Measurements from ENCODE around the gene DDX41. TPM values are rescaled to one million over a fixed set of nuclear protein-coding genes. Genes with fewer than 3 reads are reported as not detected.

Gene DDX41
- total RNA-seq, 1 experiment from 2014 or later, result 318 TPM

DNA sequence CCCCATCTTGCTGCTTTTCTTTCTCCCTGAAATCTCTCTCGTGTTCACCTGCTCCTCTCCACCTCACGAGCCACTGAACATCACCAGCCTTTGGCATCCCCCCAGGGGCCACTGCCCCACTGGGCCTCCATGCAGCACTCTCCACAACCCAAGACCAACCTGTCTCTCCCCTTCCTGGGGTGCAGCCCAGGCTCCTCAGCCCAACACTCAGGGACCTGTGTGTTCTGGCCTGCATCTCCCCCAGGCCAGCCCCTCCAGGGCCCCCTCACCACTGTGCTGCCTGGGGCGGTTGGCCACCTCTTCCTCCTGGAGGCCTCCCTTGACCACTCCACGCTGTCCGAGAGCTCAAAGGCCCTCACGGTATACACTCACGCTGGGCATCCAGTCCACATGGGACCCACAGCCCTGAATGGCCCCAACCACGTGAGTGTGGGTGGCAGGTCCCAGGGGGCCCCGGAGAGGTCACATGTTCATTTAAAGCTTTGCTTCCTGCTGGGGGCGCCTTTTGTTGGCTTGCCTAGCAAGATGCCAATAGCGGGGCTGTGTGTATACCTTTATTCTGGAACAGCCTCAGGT lies 6.7 kb downstream of the DDX41 start:
- no peaks in the 10 kb centered on the region for H3K9me3 ChIP-seq (ENCODE audit: low read length)

DNA sequence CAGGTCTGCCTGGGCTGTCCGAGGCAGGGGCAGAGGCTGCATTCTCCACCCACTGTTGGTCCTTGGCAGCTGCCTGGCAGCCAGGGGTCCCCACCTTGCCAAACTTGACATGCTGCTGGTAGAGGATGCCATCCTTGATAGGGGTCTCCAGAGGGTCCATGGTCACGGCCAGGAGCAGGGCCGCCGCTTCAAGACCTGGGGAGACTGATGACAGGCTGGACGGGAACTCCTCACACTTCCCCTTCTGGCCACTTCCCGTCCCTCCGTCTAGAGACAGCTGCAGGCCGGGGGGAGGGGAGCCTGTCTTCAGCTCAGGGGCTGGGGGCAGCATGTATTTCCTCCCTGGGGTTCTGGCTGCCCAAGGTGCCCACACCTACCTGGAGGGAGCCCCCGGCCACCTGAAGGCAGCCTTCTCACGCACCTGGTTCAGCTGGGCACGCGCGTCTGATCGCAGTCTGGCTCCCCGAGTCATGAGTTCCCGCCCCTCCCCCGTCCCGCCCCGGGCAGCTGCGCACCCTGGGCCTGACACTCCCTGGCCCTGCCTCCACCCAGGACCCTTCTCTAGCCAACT lies 7.3 kb downstream of the DDX41 start, which contains the start of gene DOK3:
Gene DOK3, minus strand, starts transcription at position 446 of the 571 bp plus-strand sequence. Its CDS starts 286 bp downstream, at position 160.
- Histone ChIP-seq H3K79me2 (ENCODE audit: low read length) (peaks cover 7% of the 10 kb centered on the region; the same call in 1 of the 2 replicates), H3K9me3 (ENCODE audit: low read length) (no peaks in the 10 kb centered on the region), H3K4me2 (ENCODE audit: low read length) (no peak within 1 kb of the TSS), H3K4me3 (ENCODE audit: low read length) (no peak within 1 kb of the TSS), H3K27ac (ENCODE audit: low read length) (no peak within 1 kb of the TSS), H4K20me1 (ENCODE audit: low read length) (no peaks in the 10 kb centered on the region), H2AFZ (ENCODE audit: low read length) (no peak within 1 kb of the TSS), H3F3A (ENCODE audit: low read length, unreplicated experiment) (no peaks in the 10 kb centered on the region), H3K36me3 (ENCODE audit: low read depth, low read length) (peaks cover 15% of the 10 kb centered on the region; the same call in 1 of the 2 replicates), H3K9me2 (replicated peaks; ENCODE audit: low read length) (no peaks in the 10 kb centered on the region), H3K27me3 (ENCODE audit: low read length) (no peaks in the 10 kb centered on the region), H3K9ac (ENCODE audit: low read length) (no peak within 1 kb of the TSS), H3K4me1 (ENCODE audit: insufficient read depth, low read length) (no peaks in the 10 kb centered on the region)
- CTCF ChIA-PET, result no interaction called here
- no peak for TF ChIP-seq EZH2phosphoT487 (IDR thresholded peaks at IDR 0.05; ENCODE audit: borderline replicate concordance, low read length)
- TF ChIP-seq, protein P1, sequence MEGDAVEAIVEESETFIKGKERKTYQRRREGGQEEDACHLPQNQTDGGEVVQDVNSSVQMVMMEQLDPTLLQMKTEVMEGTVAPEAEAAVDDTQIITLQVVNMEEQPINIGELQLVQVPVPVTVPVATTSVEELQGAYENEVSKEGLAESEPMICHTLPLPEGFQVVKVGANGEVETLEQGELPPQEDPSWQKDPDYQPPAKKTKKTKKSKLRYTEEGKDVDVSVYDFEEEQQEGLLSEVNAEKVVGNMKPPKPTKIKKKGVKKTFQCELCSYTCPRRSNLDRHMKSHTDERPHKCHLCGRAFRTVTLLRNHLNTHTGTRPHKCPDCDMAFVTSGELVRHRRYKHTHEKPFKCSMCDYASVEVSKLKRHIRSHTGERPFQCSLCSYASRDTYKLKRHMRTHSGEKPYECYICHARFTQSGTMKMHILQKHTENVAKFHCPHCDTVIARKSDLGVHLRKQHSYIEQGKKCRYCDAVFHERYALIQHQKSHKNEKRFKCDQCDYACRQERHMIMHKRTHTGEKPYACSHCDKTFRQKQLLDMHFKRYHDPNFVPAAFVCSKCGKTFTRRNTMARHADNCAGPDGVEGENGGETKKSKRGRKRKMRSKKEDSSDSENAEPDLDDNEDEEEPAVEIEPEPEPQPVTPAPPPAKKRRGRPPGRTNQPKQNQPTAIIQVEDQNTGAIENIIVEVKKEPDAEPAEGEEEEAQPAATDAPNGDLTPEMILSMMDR (conservative IDR thresholded peaks at IDR 0.05; ENCODE audit: low read depth, low read length), result no peak
- no peak for TF ChIP-seq EZH2 (IDR thresholded peaks at IDR 0.05; ENCODE audit: low read length, unreplicated experiment)
- POLR2A ChIA-PET (ENCODE audit: unreplicated experiment), result no interaction called here
- intact Hi-C loops (cut with micrococcal nuclease), result no loop called here
- BruUV-seq (replicated peaks), result no TSS peak
- ATAC-seq, result no peak
- DNase-seq, result no peak

More for the DNA sequence above, 6.7 kb downstream of the DDX41 start:
- POLR2A ChIA-PET (ENCODE audit: unreplicated experiment), result no interaction called here
- H3K27me3 ChIP-seq (ENCODE audit: low read length), result no peaks in the 10 kb centered on the region
- peaks cover 2% of the 10 kb centered on the region; the same call in 1 of the 2 replicates for H3K4me1 ChIP-seq (ENCODE audit: insufficient read depth, low read length)
- H4K20me1 ChIP-seq (ENCODE audit: low read length), result no peaks in the 10 kb centered on the region
- H3K9me2 ChIP-seq (replicated peaks; ENCODE audit: low read length), result no peaks in the 10 kb centered on the region
- H3K4me3 ChIP-seq (ENCODE audit: low read length), result no peak overlapping the region
- no peak overlapping the region for H3K27ac ChIP-seq (ENCODE audit: low read length)
- H3K9ac ChIP-seq (ENCODE audit: low read length), result no peak overlapping the region
- peaks cover 22% of the 10 kb centered on the region for H3K36me3 ChIP-seq (ENCODE audit: low read depth, low read length)
- no peak overlapping the region for H2AFZ ChIP-seq (ENCODE audit: low read length)
- intact Hi-C loops (cut with micrococcal nuclease), result no loop called here
- no peak for TF ChIP-seq EZH2 (IDR thresholded peaks at IDR 0.05; ENCODE audit: low read length, unreplicated experiment)
- no peak for TF ChIP-seq EZH2phosphoT487 (IDR thresholded peaks at IDR 0.05; ENCODE audit: borderline replicate concordance, low read length)
- TF ChIP-seq, protein P1 (conservative IDR thresholded peaks at IDR 0.05; ENCODE audit: low read depth, low read length), result no peak
- DNase-seq (no peak), ATAC-seq (no peak)
- no TSS peak for BruUV-seq (replicated peaks)
- no peak overlapping the region for H3K4me2 ChIP-seq (ENCODE audit: low read length)
- H3F3A ChIP-seq (ENCODE audit: low read length, unreplicated experiment), result no peaks in the 10 kb centered on the region
- peaks cover 13% of the 10 kb centered on the region for H3K79me2 ChIP-seq (ENCODE audit: low read length)
- CTCF ChIA-PET, result no interaction called here

DNA sequence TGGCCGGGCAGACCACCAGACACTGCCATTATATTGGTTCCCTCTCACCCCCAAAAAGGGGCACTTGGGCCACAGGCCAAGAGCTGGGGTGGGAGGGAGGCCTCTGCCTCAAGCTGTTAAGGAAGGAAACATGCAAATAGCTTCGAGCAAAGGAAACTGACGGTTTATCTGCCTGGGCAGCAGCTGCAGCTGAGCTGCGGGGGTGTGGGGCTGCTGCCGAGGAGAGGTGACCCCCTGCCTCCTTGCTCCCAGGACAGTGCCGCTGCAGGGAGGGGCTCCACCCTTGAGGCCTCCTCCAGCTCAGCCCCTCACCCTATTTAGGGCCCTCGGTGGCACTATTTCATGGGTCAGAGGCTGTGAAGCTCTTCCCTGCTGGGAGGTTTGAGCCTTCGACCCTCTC lies 7.9 kb downstream of the DDX41 start:
- H3K27ac ChIP-seq (ENCODE audit: low read length), result no peak overlapping the region
- H4K20me1 ChIP-seq (ENCODE audit: low read length), result no peaks in the 10 kb centered on the region
- no peak overlapping the region for H2AFZ ChIP-seq (ENCODE audit: low read length)
- H3K4me3 ChIP-seq (ENCODE audit: low read length), result no peak overlapping the region
- POLR2A ChIA-PET (ENCODE audit: unreplicated experiment), result no interaction called here
- no peak for TF ChIP-seq EZH2phosphoT487 (IDR thresholded peaks at IDR 0.05; ENCODE audit: borderline replicate concordance, low read length)
- no peak for TF ChIP-seq EZH2 (IDR thresholded peaks at IDR 0.05; ENCODE audit: low read length, unreplicated experiment)
- TF ChIP-seq, protein P1 (conservative IDR thresholded peaks at IDR 0.05; ENCODE audit: low read depth, low read length), result no peak
- H3K4me1 ChIP-seq (ENCODE audit: insufficient read depth, low read length), result no peaks in the 10 kb centered on the region
- no peak overlapping the region for H3K9ac ChIP-seq (ENCODE audit: low read length)
- ATAC-seq, result no peak
- intact Hi-C loops (cut with micrococcal nuclease), result no loop called here
- H3K27me3 ChIP-seq (ENCODE audit: low read length), result no peaks in the 10 kb centered on the region
- H3K9me3 ChIP-seq (ENCODE audit: low read length), result no peaks in the 10 kb centered on the region
- 0 out of 2 replicates have a peak, but pooled peaks cover under 1% of the 10 kb centered on the region for H3K79me2 ChIP-seq (ENCODE audit: low read length)
- no peak for DNase-seq
- no peaks in the 10 kb centered on the region for H3F3A ChIP-seq (ENCODE audit: low read length, unreplicated experiment)
- CTCF ChIA-PET, result no interaction called here
- H3K4me2 ChIP-seq (ENCODE audit: low read length), result no peak overlapping the region
- peaks cover 12% of the 10 kb centered on the region; the same call in 1 of the 2 replicates for H3K36me3 ChIP-seq (ENCODE audit: low read depth, low read length)
- BruUV-seq (replicated peaks), result no TSS peak
- no peaks in the 10 kb centered on the region for H3K9me2 ChIP-seq (replicated peaks; ENCODE audit: low read length)
